Right lobe of liver (tissue), 6 donors: Measurements from ENCODE around the gene DIAPH1. TPM values are rescaled to one million over a fixed set of nuclear protein-coding genes. Genes with fewer than 3 reads are reported as not detected.

Experiments
- ATAC-seq, 4 donors: fragments of 200-7000 bp; cut with Tn5 transposase; one replicate each; pipeline ENCODE4 v1.9.1; 2020; ENCODE audit warnings: mild to moderate bottlenecking in 4 of 4, moderate library complexity in 4 of 4
- DNase-seq, 3 donors: peaks; one replicate each; pipeline ENCODE4 v3.0.0-alpha.2; 2020
- H3K27ac ChIP-seq, 3 donors: fragments of 200-600 bp; one replicate each; pipeline ENCODE4 v1.8.0; 2022
- H3K27me3 ChIP-seq, 2 donors: fragments of 200-600 bp; one replicate each; pipeline ENCODE4 v1.8.0; 2022
- H3K36me3 ChIP-seq, 4 donors: fragments of 200-600 bp; sonication (generic) in 1 of 4; one replicate each; pipeline versions ENCODE4 v1.5.1 to v1.8.0; 2017 to 2022; ENCODE audit warnings: control low read depth in 1 of 4
- H3K4me1 ChIP-seq, 4 donors: fragments of 200-600 bp; sonication (generic) in 1 of 4; one replicate each; pipeline versions ENCODE4 v1.5.1 to v1.8.0; 2017 to 2022; ENCODE audit warnings: control low read depth in 1 of 4
- H3K4me3 ChIP-seq, 3 donors: fragments of 200-600 bp; one replicate each; pipeline ENCODE4 v1.8.0; 2022
- H3K9me3 ChIP-seq, 4 donors: fragments of 200-600 bp; sonication (generic) in 1 of 4; one replicate each; pipeline versions ENCODE4 v1.5.1 to v1.8.0; 2017 to 2022; ENCODE audit warnings: control low read depth in 1 of 4
- CTCF ChIP-seq, 4 donors: fragments of 200-600 bp in 3 of 4; fragments of 450-650 bp in 1 of 4; IDR thresholded peaks; one replicate each; pipeline versions ENCODE4 v1.5.1 to v1.8.0; 2016 to 2022; ENCODE audit warnings: antibody characterized with exemption in 4 of 4, mild to moderate bottlenecking in 2 of 4
- POLR2A ChIP-seq: fragments of 450-650 bp; IDR thresholded peaks from one replicate; pipeline ENCODE4 v1.6.1; 2017; ENCODE audit warnings: antibody characterized with exemption, mild to moderate bottlenecking
- WGBS: methylation state at CpG from one replicate; pipeline ENCODE4 v1.1.6; 2018; ENCODE audit warnings: low coverage, low lambda C conversion rate; ENCODE audit not compliant: insufficient coverage; ENCODE audit errors: missing lambda C conversion rate; 5-methylcytosine and 5-hydroxymethylcytosine counted together
- intact Hi-C, 2 donors: fragments of 100-400 bp; cut with DNase I; formaldehyde crosslinking; loops; one replicate each; pipeline versions ENCODE4 v1.11.2 to v1.14.1; 2022
- total RNA-seq, 6 experiments: library from RNA; depleted of rRNA in 2 of 6; stranded (reverse); fragments of >200 nt in 2 of 6; fragmentation: NEBNext Ultra II Directional in 3 of 6; extraction: Animal tissue kit (Norgen Biotek cat#: 25700) in 3 of 6; gene quantifications; one replicate each; pipeline versions ENCODE4 v1.1.0 to v1.2.4, GENCODE V29; 2016 to 2023
- donor health status: DM: no; HTN: yes; CAD: no.
- donor health status: DM: no; HTN: no; CAD: no.
- donor health status: DM: no; HTN: no; CAD: no.
- donor health status: DM: no; HTN: yes; CAD: no.
- donor health status: DM: no; HTN: yes; CAD: no.

Gene DIAPH1
- total RNA-seq, 6 experiments from 2014 or later = 93.7 to 114 (median 107) TPM

GRCh38 chr5:141623186-141623585 lies 4.4 kb upstream of the DIAPH1 start:
- H3K4me1 ChIP-seq = peaks cover 0 to 11% (median 8%) of the 10 kb centered on the region in 4 donors
- H3K36me3 ChIP-seq = peaks cover 0 to 71% (median 11%) of the 10 kb centered on the region in 4 donors
- no peaks in the 10 kb centered on the region for H3K27me3 ChIP-seq
- H3K4me3 ChIP-seq = no peak overlapping the region
- no peak overlapping the region for H3K27ac ChIP-seq
- DNase-seq = no peak
- no peak for TF ChIP-seq POLR2A
- no peak for TF ChIP-seq CTCF (IDR thresholded peaks at IDR 0.05)
- no peaks in the 10 kb centered on the region for H3K9me3 ChIP-seq
- ATAC-seq = no peak
- intact Hi-C loops = no loop called here

GRCh38 chr5:141618030-141618803 lies 583 bp downstream of the DIAPH1 start:
- Histone ChIP-seq H3K27me3 (no peaks in the 10 kb centered on the region), H3K27ac (peak overlapping the region; percentile 97 to 99 (median 98)), H3K4me1 (peaks cover 0 to 48% (median 29%) of the 10 kb centered on the region in 4 donors), H3K9me3 (no peaks in the 10 kb centered on the region), H3K4me3 (peak overlapping the region; percentile 93 to 99 (median 97)), H3K36me3 (peaks cover 0 to 26% (median 2%) of the 10 kb centered on the region in 4 donors)
- intact Hi-C loops = no loop called here
- ATAC-seq (peak; percentile 50 to 65 (median 56)), DNase-seq (peak; percentile 62 to 87 (median 79))
- 1% methylated on average over 20 of the region's 36 CpGs for WGBS
- TF ChIP-seq CTCF (IDR thresholded peaks at IDR 0.05) = no peak
- no peak for TF ChIP-seq POLR2A

GRCh38 chr5:141617682-141618029 lies 1.1 kb downstream of the DIAPH1 start:
- no peaks in the 10 kb centered on the region for H3K9me3 ChIP-seq
- peak overlapping the region; percentile 97 to 99 (median 98) for H3K27ac ChIP-seq
- ATAC-seq (no peak), DNase-seq (no peak)
- peak overlapping the region; percentile 93 to 99 (median 97) for H3K4me3 ChIP-seq
- 3% methylated on average over 9 of the region's 9 CpGs for WGBS
- TF ChIP-seq CTCF (IDR thresholded peaks at IDR 0.05) = no peak
- no peak for TF ChIP-seq POLR2A
- intact Hi-C loops = no loop called here
- H3K27me3 ChIP-seq = no peaks in the 10 kb centered on the region
- peaks cover 0 to 20% (median 0%) of the 10 kb centered on the region in 4 donors for H3K36me3 ChIP-seq
- H3K4me1 ChIP-seq = peaks cover 0 to 54% (median 32%) of the 10 kb centered on the region in 4 donors

DNA sequence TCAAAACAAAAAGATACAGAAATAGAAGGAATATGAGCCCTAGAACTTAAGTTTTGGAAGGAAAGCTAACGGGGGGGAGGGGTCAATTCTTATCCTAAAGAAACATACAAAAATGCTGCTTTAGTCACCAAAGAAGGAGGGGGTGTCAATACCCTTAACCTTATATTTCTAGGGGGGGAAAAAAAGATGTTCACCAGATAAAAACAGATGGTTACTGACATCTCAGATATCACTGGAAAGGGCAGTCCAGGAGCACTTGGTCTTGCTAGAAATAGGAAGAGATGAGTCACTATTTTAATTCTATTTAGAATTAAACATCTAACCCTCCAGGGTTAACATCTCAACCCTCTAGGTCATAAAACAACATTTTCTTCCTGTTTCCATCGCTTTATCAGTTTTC lies 1.7 kb downstream of the DIAPH1 start:
- H3K36me3 ChIP-seq = peaks cover 0 to 15% (median 0%) of the 10 kb centered on the region in 4 donors
- intact Hi-C loops = no loop called here
- ATAC-seq (no peak), DNase-seq (no peak)
- peak overlapping the region; percentile 97 to 99 (median 98) for H3K27ac ChIP-seq
- H3K9me3 ChIP-seq = no peaks in the 10 kb centered on the region
- H3K27me3 ChIP-seq = no peaks in the 10 kb centered on the region
- H3K4me1 ChIP-seq = peaks cover 0 to 59% (median 32%) of the 10 kb centered on the region in 4 donors
- TF ChIP-seq CTCF (IDR thresholded peaks at IDR 0.05) = no peak
- no peak for TF ChIP-seq POLR2A
- H3K4me3 ChIP-seq = peak overlapping the region; percentile 93 to 99 (median 97)
- 0% methylated on average over 2 of the region's 2 CpGs for WGBS
